ENCODE data around the gene HMGB1. TPM values are rescaled to one million over a fixed set of nuclear protein-coding genes. Genes with fewer than 3 reads are reported as not detected.

The HMGB1 gene
- total and polyA plus RNA-seq, 2 of the 4 experiments (the other 2 are of a cell fraction), result 185 to 276 TPM

DNA sequence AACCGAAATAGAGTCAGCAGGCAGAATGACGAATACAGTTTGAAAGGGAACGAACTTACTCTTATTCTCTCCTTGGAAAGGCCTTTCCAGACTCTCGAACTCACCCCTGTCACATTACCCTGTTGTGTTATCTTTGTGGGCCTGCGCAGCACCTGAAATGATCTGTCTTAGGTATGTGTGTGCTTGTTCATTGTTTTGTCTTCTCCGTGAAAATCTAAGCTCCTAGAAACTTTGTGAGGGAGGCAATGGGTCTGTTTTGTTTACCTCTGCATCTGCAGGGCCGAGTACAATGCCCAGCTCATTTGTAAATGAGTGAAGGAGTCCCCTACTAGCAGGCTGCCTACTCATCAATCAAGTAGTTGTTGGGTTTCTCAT is 19.6 kb downstream of the HMGB1 start:
- H3K27ac ChIP-seq (ENCODE audit: insufficient read depth, low read length), result peak overlapping the region; percentile 28; the same call in 1 of the 2 replicates
- CTCF ChIA-PET, result no interaction called here
- peak overlapping the region; percentile 66 for H3K18ac ChIP-seq (ENCODE audit: low read depth, low read length)
- POLR2A ChIA-PET (ENCODE audit: unreplicated experiment), result no interaction called here
- no peaks in the 10 kb centered on the region for H3K36me3 ChIP-seq (ENCODE audit: control insufficient read depth, insufficient read depth, low read length)
- H3K14ac ChIP-seq (replicated peaks; ENCODE audit: low read depth, low read length), result peak overlapping the region; percentile 62; the same call in 1 of the 2 replicates
- TF ChIP-seq RFX5 (IDR thresholded peaks at IDR 0.05; ENCODE audit: low read depth, low read length) (no peak), BHLHE40 (IDR thresholded peaks at IDR 0.05; ENCODE audit: low read depth, low read length) (no peak), NFE2L2 (IDR thresholded peaks at IDR 0.05; ENCODE audit: low read depth, low read length) (no peak), FOS (IDR thresholded peaks at IDR 0.05; ENCODE audit: low read depth, low read length) (no peak), CEBPB (IDR thresholded peaks at IDR 0.05; ENCODE audit: low read depth, low read length) (no peak), SMC3 (IDR thresholded peaks at IDR 0.05; ENCODE audit: low read depth, low read length) (no peak), MAZ (IDR thresholded peaks at IDR 0.05; ENCODE audit: borderline replicate concordance, low read depth, low read length) (no peak), MAFK (IDR thresholded peaks at IDR 0.05; ENCODE audit: low read depth, low read length) (no peak), POLR2A (IDR thresholded peaks at IDR 0.05; ENCODE audit: low read depth, low read length) (no peak)
- TF ChIP-seq, protein P1, sequence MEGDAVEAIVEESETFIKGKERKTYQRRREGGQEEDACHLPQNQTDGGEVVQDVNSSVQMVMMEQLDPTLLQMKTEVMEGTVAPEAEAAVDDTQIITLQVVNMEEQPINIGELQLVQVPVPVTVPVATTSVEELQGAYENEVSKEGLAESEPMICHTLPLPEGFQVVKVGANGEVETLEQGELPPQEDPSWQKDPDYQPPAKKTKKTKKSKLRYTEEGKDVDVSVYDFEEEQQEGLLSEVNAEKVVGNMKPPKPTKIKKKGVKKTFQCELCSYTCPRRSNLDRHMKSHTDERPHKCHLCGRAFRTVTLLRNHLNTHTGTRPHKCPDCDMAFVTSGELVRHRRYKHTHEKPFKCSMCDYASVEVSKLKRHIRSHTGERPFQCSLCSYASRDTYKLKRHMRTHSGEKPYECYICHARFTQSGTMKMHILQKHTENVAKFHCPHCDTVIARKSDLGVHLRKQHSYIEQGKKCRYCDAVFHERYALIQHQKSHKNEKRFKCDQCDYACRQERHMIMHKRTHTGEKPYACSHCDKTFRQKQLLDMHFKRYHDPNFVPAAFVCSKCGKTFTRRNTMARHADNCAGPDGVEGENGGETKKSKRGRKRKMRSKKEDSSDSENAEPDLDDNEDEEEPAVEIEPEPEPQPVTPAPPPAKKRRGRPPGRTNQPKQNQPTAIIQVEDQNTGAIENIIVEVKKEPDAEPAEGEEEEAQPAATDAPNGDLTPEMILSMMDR (conservative IDR thresholded peaks at IDR 0.05; ENCODE audit: low read depth, low read length), result no peak
- TF ChIP-seq, protein P2, sequence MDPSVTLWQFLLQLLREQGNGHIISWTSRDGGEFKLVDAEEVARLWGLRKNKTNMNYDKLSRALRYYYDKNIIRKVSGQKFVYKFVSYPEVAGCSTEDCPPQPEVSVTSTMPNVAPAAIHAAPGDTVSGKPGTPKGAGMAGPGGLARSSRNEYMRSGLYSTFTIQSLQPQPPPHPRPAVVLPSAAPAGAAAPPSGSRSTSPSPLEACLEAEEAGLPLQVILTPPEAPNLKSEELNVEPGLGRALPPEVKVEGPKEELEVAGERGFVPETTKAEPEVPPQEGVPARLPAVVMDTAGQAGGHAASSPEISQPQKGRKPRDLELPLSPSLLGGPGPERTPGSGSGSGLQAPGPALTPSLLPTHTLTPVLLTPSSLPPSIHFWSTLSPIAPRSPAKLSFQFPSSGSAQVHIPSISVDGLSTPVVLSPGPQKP (IDR thresholded peaks at IDR 0.05; ENCODE audit: borderline replicate concordance, low read depth, low read length), result no peak
- peak overlapping the region; percentile 80; the same call in 1 of the 2 replicates for H2BK20ac ChIP-seq (ENCODE audit: low read depth, low read length)
- H4K5ac ChIP-seq (ENCODE audit: low read depth, low read length), result peak overlapping the region; percentile 6
- peak overlapping the region; percentile 84 for H3K4ac ChIP-seq (ENCODE audit: low read depth, low read length)
- in situ Hi-C loops (cut with MboI; ENCODE audit: low sequenced_read_pairs) (loop anchor here (10.0 kb wide), 1 partner anchor 311 kb away; no protein-coding TSS in a partner anchor), dilution Hi-C loops (cut with HindIII; ENCODE audit: low sequenced_read_pairs, unreplicated experiment) (no loop called here), intact Hi-C loops (cut with micrococcal nuclease) (loop anchor here (5.0 kb wide), 1 partner anchor 314 kb away; no protein-coding TSS in a partner anchor)
- no peaks in the 10 kb centered on the region for H3K9me1 ChIP-seq (ENCODE audit: insufficient read depth, low read length)
- no peaks in the 10 kb centered on the region for H3K79me1 ChIP-seq (ENCODE audit: low read depth in 1 of 2, low read length in 2 of 2)
- ATAC-seq (ENCODE audit: low read depth) (no peak; the same call in 1 of the 2 replicates), DNase-seq (no peak)
- no peaks in the 10 kb centered on the region for H4K20me1 ChIP-seq (ENCODE audit: insufficient read depth, low read length)
- H2AFZ ChIP-seq (replicated peaks; ENCODE audit: low read length, poor library complexity), result peak overlapping the region; percentile 80
- H3K9me3 ChIP-seq (ENCODE audit: control insufficient read depth, insufficient read depth, low read length), result no peaks in the 10 kb centered on the region
- H3K4me2 ChIP-seq (ENCODE audit: low read depth, low read length), result peak overlapping the region; percentile 43
- H3K4me3 ChIP-seq (ENCODE audit: insufficient read depth, low read depth, low read length), result peak overlapping the region; percentile 2; the same call in 1 of the 2 replicates
- H2AK5ac ChIP-seq (ENCODE audit: low read depth, low read length), result peak overlapping the region; percentile 59; the same call in 1 of the 2 replicates
- WGBS, 2 experiments (ENCODE audit: extremely low coverage in 2 of 2, insufficient read length in 1 of 2), result 20% methylated on average over 1 of the region's 7 CpGs; no CpG with 5 or more reads in 1 of the 2 experiments
- peak overlapping the region; percentile 92 for H2BK120ac ChIP-seq (ENCODE audit: low read depth, low read length)
- 0 out of 2 replicates have a peak overlapping the region, but pooled peaks have one; percentile 7 for H3K56ac ChIP-seq (ENCODE audit: extremely low read depth, insufficient read depth, low read length)
- H3K27me3 ChIP-seq (ENCODE audit: control insufficient read depth, insufficient read depth, low read length), result no peaks in the 10 kb centered on the region
- peak overlapping the region; percentile 47; the same call in 1 of the 2 replicates for H3K9ac ChIP-seq (ENCODE audit: low read depth, low read length)
- peak overlapping the region; percentile 97 for H3K23ac ChIP-seq (ENCODE audit: low read depth, low read length)
- peak overlapping the region; percentile 38 for H2BK5ac ChIP-seq (ENCODE audit: low read depth, low read length, poor library complexity, severe bottlenecking)
- peak overlapping the region; percentile 49 to 93; a peak in 3 of 4 replicates for H4K8ac ChIP-seq (ENCODE audit: low read depth in 2 of 2, low read length in 2 of 2)
- no TSS peak for BruUV-seq (replicated peaks)
- peak overlapping the region; percentile 78; the same call in 1 of the 2 replicates for H4K91ac ChIP-seq (ENCODE audit: insufficient read depth, low read depth, low read length)
- H2BK15ac ChIP-seq (ENCODE audit: low read depth, low read length), result peak overlapping the region; percentile 76; the same call in 2 of the 3 replicates
- H3K4me1 ChIP-seq (ENCODE audit: control insufficient read depth, insufficient read depth, low read length), result peaks cover 7% of the 10 kb centered on the region
- H2AK9ac ChIP-seq (replicated peaks; ENCODE audit: low read depth, low read length, poor library complexity), result peak overlapping the region; percentile 6
